Coronary artery (tissue), 2 donors: ENCODE data around the gene DDX24.
A peak's percentile ranks its signal among the peaks of the same experiment; 100 is the strongest.

Experiments used
- DNase-seq: peaks from one replicate; pipeline ENCODE4 v3.0.0-alpha.2; 2017; ENCODE audit warnings: low spot score
- H3K27ac ChIP-seq, 2 donors: fragments of 200-600 bp; sonication (generic); one replicate each; pipeline ENCODE4 v1.5.1; 2016 to 2019
- H3K4me3 ChIP-seq: fragments of 200-600 bp; sonication (generic); 2 replicates; pipeline ENCODE4 v1.5.1; 2016; ENCODE audit warnings: mild to moderate bottlenecking, moderate library complexity
- TF ChIP-seq, protein P1 (sequence below): fragments of 200-600 bp; sonication (generic); IDR thresholded peaks from one replicate; pipeline ENCODE4 v1.5.1; 2019; ENCODE audit warnings: antibody characterized with exemption

The DDX24 gene

DNA sequence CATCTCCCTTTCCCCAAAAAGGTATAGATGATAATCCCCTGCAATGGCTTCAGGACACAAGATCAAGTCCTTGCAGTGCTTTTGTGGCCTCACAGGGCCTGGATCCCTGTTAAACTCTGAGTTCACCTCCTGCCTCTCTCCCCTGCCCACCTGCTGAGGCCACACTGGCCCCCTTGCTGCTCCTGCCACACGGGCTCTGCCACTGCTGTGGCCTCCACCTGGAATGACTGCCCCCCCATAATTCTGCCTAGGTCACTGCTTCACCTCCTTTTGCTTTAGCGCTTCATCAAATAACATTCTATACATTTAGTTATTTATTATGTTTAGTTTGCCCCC lies 28.9 kb upstream of the DDX24 start:
- TF ChIP-seq, protein P1, sequence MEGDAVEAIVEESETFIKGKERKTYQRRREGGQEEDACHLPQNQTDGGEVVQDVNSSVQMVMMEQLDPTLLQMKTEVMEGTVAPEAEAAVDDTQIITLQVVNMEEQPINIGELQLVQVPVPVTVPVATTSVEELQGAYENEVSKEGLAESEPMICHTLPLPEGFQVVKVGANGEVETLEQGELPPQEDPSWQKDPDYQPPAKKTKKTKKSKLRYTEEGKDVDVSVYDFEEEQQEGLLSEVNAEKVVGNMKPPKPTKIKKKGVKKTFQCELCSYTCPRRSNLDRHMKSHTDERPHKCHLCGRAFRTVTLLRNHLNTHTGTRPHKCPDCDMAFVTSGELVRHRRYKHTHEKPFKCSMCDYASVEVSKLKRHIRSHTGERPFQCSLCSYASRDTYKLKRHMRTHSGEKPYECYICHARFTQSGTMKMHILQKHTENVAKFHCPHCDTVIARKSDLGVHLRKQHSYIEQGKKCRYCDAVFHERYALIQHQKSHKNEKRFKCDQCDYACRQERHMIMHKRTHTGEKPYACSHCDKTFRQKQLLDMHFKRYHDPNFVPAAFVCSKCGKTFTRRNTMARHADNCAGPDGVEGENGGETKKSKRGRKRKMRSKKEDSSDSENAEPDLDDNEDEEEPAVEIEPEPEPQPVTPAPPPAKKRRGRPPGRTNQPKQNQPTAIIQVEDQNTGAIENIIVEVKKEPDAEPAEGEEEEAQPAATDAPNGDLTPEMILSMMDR, result no peak
- H3K27ac ChIP-seq, result peak overlapping the region in 1 of 2 donors; percentile 81
- DNase-seq, result no peak
- H3K4me3 ChIP-seq, result no peak overlapping the region

DNA sequence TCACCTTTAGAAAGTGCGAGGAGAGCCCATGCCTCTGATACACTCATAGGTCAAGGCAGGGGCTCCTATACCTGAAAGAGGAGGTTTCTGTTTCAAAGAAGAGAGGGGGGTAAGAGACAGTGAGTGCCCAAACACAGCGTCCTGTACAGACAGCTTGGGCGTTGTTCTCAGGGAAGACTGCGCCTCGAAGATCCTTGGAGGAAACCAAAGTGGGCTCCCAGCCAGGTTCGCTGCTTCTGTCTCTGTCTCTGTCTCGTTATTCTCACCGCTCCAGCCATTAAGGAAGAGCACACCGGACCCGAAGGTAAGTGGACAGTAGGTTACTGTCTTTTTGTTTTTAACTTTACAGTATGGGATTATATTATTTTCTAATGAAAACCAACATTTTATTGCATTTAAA lies 23.7 kb upstream of the DDX24 start:
- Histone ChIP-seq H3K27ac (no peak overlapping the region), H3K4me3 (no peak overlapping the region)
- no peak for DNase-seq
- TF ChIP-seq, protein P1, result no peak

DNA sequence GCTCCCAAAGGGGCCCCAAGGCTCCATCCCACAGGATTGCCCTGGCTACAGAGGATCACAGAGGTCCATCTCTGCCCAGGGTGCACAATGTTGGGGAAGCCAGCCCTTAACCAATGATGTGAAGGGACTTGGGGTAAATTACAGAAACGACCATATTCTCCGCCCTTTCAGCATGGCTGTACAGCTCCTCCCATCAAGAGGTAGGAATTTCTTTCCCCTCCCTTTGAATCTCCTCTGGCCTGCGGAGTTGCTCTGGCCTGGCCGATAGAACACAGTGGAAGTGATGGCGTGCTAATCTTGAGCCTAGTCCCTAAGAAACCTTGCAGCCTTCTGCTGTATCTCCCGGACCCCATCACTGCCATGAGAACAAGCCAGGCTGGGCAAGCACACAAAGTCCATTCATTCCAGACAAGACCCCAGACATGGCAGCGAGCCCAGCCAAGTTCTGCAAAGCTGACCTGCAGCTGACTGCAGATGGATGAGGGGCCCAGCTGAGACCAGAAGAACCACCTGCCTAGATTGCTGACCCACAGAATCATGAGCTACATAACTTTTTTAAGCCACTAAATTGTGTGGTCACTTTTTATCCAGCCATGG lies 22.6 kb upstream of the DDX24 start:
- TF ChIP-seq, protein P1, result no peak
- Histone ChIP-seq H3K4me3 (no peak overlapping the region), H3K27ac (no peak overlapping the region)
- peak; percentile 41 for DNase-seq

DNA sequence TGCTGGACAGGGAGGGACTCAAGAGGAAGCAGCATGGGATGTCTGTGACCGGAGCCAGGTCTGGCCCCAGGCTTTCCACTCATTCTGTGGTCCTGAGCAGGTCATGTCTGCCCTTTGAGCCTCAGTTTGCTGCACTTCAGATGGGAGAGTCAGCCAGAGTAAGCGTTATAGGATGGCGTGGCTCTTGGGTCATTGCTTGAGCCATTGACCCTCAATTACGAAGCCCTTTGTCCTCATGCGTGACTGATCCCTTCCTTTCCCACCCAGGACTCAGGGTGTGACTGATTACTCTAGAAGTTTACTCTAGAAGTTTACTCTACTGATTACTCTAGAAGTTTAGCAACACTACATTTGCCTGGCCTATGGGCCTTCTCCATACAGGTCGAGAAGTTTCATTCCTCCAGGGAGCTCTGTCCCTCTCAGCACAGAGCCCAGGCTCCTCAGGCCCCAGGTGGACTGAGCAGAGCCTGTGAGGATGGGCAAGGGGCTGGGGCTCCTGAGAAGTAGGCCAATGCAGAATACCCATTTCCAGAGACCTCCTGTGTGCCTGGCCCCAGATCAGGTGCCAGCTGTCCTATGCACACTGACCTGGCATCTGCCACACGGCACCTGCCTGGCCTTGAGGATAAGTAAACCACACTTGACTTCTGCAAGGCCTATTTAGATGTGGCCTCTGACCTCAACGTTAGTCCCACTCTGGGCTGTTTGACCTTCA lies 21.9 kb upstream of the DDX24 start:
- peak; percentile 49 for DNase-seq
- H3K27ac ChIP-seq, result no peak overlapping the region
- TF ChIP-seq, protein P1, result no peak
- H3K4me3 ChIP-seq, result no peak overlapping the region

DNA sequence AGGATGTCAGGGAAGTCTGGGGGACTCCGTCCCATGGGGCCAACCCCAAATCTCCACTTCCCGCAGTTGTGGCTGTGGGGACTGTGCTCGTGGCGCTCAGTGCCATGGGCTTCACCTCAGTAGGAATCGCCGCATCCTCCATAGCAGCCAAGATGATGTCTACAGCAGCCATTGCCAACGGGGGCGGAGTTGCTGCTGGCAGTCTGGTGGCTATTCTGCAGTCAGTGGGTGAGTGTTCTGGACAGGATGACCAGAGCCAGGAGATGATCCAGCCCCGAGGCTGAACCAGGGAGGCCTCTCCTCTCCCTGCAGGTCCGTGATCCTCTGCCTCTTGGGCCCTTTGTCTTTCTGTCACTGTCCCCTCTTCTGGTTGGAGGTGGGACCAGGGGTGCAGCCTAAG lies 20.7 kb upstream of the DDX24 start:
- no peak for DNase-seq
- peak overlapping the region in 1 of 2 donors; percentile 16 for H3K27ac ChIP-seq
- H3K4me3 ChIP-seq, result no peak overlapping the region
- TF ChIP-seq, protein P1, result no peak

DNA sequence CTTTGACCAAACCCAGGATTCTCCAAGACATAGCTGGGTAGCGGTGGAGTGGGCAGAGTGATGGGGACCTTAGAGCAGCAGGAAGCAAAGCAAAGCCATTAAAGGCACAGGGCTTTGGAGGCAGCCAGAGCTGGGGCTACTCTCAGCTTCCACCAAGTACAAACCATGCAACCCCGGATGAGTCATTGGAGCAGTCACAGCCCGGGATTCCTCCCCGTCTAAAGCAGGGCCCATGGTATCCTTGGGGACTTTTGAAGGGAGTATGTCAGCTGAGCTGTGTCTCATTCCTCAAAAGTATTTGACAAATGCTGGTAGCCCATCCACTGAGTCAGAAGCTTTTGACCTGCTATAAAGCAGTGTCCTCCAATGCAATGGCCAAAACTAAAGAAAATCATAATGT lies 19.8 kb upstream of the DDX24 start:
- H3K4me3 ChIP-seq, result no peak overlapping the region
- no peak for DNase-seq
- TF ChIP-seq, protein P1, result no peak
- no peak overlapping the region for H3K27ac ChIP-seq

DNA sequence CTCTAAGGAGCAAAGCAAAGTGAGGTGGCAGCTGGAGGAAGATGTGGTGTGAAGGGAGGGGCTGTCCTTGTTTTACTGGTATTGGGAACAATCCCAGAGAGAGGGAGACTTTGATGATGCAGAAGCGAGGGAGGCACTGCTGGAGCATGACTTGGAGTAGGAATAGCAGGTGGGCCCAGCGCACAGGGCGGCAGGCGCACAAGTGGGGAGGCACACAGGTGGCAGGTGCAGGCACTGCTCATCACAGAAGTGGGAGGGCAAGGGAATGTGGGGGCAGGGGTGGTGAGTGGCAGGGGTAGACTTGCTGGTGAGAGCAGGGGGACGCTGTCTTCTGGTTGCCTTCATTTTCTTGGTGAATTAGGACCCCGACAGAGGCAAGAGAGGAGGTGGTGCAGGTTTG lies 18.0 kb upstream of the DDX24 start:
- Histone ChIP-seq H3K27ac (no peak overlapping the region), H3K4me3 (no peak overlapping the region)
- DNase-seq, result no peak
- TF ChIP-seq, protein P1, result no peak
